Fibroblast of skin of right biceps (primary cell): ENCODE data around the gene TINAGL1.

ENCODE experiments used
- DNase-seq: peaks from one replicate; pipeline ENCODE4 v3.0.0-alpha.2; 2013

The TINAGL1 gene

DNA sequence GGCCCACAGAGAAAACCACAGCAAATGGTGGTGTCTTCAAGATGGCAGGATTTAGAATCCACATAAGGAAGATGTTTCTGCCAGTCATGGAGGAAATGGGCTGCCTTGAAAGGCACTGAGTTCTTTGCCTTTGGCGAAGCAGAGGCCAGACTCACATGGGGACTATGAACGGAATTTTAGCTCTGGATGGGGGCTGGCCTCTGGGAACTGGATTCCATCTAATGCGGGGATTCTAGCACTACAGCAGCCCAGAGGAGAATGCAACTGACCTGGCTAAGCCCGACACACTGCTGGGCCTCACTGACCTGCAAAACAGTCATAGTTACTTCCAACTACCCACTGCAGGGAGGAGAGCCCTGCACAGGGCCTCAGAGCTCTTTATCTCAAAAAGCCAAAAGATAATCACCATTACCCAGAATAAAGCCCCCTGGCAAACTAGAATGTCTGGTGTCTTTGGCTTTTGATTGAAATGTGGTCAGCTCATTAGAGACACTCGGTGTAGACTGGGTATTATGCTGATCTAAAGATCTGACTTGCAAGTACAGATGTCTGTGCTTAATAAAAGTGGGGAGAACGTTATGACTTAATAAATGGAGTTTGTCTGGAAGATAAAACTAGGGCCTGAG, 52.7 kb downstream of the TINAGL1 start:
- no peak for DNase-seq

- DNase-seq: no peak
Measured at GRCh38 chr1:31632649-31633048, 56.3 kb downstream of the TINAGL1 start.

DNA sequence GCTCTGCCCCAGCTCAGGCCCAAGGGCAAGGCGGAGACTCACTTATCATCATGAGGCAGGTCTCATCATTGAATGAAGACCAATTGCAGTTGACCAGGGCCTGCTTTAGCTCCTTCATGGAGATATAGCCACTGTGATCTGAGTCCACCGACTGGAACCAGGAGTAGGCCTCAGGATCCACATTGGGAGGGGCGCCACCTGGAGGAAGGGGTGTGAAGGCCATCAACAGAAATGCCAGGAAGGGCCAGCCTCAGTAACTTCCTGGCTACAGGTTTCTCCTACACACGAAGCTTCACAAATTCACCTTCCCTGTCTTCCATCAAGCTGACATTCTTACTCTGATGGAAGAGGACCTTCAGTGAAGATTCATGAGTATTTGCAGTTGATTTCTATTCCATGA, 56.8 kb downstream of the TINAGL1 start:
- DNase-seq: peak; percentile 16
